Left lobe of liver (tissue), 2 donors: ENCODE results near the gene LRGUK. TPM values are rescaled to one million over a fixed set of nuclear protein-coding genes. Genes with fewer than 3 reads are reported as not detected.
"Not testable (repeated sequence)": the region's sequence is repeated elsewhere in the genome, so short reads cannot be mapped to it uniquely, and the experiment has no call there.

Experiments used
- ATAC-seq: fragments of 200-7000 bp; cut with Tn5 transposase; one replicate; pipeline ENCODE4 v1.9.1; 2020; ENCODE audit warnings: mild to moderate bottlenecking, moderate library complexity
- DNase-seq: peaks from one replicate; pipeline ENCODE4 v3.0.0-alpha.2; 2020; ENCODE audit warnings: low spot score
- total RNA-seq: library from RNA; stranded (reverse); gene quantifications from one replicate; pipeline ENCODE4 v1.2.1, GENCODE V29; 2021
- donor health status: DM: no; HTN: no; CAD: no; lungs with moderate emphysema.
- donor health status: DM: no; HTN: yes; CAD: no.

Gene LRGUK
- total RNA-seq, 1 donor from 2014 or later = 0.15 TPM

DNA sequence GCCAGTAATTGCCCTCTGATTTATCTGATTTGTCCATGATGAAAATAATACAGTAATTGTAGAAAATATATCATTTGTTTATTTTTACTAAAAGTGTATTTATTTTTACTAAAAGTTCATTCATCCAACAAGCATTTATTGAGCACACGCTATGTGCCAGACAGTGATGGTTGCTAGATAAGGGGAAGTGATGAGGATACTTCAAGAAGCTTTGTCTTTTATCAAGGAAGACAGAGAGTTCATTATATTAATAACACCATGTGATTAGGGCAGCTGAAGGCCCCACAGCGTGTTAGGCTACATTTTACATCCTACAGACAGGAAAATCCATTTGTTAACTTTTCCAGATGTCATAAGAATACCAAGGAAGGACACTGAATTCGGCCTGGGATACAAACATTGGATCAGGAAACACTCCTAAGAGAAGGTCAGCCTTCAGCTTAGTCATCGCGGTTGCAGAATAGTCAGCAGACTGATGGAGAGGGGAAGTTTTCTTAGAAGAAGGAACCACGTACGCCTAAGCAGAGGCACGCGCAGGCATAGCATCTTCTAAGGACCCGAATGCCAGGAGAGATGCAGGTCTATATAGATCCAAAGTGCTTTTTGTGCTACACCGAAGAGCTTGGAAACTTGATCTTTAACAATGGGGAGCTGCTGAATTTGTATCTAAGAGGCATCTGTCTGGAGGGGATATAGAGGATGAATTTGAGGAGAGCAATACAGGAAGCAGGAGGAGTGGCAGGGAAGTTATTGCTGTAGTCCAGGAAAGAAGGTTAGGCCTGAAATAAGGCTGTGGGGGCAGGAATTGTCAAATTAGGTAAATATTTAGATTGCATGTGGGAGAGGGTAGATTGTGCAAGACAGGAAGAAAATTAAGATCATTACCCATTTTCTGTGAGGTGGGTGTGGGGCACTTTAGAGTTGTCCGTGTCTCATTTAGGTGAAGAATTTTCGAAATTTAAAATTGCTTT, 85.7 kb downstream of the LRGUK start:
- DNase-seq (no peak), ATAC-seq (peak; percentile 29)

DNA sequence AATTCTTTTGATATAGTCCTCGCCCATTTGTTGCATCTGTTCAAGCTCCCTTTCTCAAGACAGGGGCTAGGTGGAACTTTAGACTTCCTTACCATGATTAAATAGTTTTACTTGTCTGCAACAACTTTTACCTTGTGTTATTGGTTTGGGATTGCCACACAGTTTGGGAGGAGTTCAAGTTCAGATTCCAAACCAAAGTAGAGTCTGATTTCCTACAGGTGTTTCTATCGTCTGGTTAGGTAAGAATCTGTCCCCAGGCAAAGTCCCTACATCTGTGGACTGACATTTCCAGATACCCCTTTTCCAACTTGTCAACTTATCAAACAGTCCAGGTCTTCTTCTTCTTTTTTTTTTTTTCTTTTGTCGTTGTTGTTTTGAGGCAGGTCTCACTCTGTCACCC, 93.1 kb downstream of the LRGUK start:
- ATAC-seq = peak; percentile 85

DNA sequence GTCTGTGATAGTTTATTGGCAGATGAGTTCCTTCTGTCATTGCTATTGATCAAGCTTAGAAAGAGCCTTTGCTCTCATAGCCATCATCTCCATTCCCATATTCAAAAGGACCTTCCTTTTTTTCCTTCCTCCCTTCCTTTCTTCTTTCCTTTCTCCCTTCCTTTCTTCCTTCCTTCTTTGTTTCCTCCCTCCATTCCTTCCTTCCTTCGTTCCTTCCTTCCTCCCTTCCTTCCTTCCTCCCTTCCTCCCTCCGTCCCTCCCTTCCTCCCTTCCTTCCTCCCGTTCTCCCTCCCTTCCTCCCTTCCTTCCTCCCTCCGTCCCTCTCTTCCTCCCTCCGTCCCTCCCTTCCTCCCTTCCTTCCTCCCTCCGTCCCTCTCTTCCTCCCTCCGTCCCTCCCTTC, 104.2 kb downstream of the LRGUK start:
- DNase-seq, ATAC-seq: not testable (repeated sequence)

More for the DNA sequence above, 93.1 kb downstream of the LRGUK start:
- DNase-seq = no peak

DNA sequence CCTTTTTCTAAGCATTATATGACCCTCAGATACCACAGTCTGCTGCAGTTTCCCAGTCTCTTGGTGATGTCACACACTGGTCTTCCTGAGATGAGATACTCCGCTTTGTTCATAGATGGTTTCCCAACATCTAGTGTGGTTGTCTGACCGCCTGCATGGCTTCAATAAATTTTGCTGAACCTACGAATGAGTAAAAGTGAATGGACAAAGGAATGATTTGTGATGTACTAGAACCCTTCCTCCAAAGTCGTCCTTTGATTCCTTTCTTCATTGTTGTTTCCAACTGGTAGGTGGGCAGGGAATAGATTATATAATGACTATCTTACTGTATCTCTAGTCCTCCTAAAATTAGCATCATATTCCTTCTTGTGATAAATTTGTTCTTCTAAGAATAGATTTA, 107.1 kb downstream of the LRGUK start:
- DNase-seq (no peak), ATAC-seq (no peak)

DNA sequence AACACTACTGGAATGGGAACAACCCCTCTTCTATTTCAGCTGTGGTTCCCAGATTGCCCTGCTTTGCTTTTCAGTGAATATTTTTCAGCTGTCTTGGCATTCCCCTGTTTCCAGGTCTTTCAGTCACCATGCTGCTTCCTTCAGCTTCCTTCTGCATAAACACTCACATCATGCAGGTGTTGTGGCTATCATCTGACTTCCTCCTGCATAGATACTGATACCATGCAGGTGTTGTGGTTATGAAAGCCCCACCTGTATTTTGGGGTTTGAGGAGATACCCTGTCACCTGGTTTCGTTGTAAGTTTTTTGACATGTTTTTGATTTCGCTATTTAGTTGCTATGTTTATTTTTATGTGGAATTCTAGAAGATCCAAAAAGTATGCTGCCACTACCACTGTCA, 118.1 kb downstream of the LRGUK start:
- ATAC-seq = no peak
- no peak for DNase-seq

DNA sequence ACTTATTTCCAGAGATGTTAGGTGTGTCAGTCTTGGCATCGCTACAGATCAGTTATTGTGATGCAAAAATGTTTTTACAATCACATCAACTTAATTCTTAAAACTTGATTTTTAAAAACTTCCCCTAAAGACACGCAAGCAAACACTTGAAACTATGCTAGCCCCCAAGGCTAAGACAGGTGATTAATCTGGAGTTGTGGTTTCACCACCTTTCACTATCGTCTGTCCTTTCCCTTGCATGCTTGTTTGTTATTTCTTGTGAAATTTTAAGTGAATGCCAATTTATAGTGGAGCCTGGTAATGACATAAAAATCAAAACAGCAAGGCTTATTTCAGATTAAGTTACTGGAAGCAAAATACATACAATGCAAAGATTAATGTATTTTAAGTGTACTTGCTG, 119.2 kb downstream of the LRGUK start:
- no peak for ATAC-seq
- DNase-seq = no peak

DNA sequence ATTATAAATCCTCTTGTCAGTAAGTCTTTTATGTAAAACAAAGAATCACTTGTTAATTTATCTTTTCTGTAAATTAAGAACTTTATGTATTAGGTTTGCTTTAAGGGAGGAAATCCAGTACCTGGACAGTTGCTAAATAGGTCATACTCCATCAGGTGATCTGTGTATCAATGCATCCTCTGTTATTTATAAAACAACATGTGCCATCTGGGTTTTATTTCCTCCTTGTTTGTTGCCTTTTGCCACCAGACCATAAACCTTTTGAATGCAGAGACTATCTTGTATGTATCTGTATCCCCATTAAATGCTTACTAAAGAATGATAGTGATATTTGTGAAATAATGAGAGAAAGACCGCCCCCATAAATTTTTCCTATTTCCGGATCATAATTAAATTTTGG, 119.6 kb downstream of the LRGUK start:
- ATAC-seq (no peak), DNase-seq (no peak)

DNA sequence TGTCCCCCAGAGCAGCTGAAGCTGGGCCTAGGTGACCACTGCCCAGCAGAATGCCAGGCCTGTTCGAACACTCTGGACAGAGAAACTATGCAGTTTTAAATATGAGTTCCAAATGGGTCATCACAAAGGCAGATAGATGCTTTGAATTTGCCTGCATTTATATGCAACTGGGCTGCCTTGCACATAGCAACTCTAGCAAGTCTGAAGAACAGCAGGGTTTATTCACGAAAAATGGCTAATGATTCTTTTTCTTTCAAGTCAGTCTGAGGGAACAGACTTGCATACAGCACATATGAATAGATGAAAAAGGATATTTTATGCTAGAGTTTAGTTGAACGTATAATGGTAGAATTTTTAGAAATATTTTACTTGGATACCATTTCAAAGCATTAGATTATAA, 121.1 kb downstream of the LRGUK start:
- DNase-seq = no peak
- ATAC-seq = no peak

DNA sequence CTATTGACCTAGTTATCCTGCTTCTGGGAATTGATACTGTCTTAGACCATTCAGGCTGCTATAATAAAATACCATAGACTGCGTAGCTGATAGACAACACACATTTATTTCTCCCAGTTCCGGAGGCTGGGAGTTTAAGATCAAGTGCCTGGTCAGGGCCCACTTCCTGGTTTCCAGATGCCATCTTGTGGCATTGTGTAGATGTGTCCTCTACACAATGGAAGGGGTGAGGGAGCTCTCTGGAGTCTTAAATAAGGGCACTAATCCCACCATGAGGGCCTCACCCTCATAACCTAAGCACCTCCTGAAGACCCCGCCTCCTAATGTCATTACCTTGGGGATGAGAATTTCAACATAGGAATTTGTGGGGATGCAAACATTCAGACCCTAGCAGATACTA, 127.2 kb downstream of the LRGUK start:
- ATAC-seq (peak; percentile 49), DNase-seq (no peak)

DNA sequence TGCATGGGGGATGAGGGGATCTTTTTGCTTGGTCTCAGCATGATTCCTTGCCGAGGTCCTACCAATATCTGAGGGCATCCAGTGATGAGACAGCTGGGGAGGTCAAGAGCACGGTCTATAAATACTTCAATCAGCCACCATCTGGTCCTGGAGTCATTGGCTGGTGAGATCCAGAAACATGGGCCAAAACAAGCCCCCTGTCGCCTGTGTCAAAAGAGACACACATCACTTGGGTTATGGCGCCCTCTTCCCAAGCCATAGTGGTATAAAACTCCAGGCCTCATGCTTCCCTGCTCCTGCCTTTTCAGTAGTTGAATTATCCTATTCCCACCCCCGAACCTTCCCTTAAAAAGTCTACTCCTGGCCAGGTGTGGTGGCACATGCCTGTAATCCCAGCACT, 128.7 kb downstream of the LRGUK start:
- ATAC-seq (no peak), DNase-seq (no peak)

DNA sequence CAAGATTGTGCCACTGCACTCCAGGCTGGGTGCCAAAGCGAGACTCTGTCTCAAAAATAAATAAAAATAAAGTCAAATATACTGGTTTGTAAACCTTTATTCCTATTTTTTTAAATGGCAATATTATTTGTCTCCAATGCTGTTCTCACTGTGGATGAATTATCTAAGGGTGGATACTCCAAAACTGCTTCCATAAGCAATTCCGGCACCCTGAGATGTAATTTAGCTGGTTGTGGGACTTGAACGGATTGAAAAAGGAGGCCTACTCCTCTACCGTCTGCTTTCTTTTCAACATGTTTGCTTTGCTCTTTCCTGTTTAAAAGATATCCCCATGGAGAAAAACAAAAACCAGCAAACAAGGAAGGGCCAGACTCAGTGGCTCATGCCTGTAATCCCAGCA, 135.2 kb downstream of the LRGUK start:
- no peak for ATAC-seq
- no peak for DNase-seq

DNA sequence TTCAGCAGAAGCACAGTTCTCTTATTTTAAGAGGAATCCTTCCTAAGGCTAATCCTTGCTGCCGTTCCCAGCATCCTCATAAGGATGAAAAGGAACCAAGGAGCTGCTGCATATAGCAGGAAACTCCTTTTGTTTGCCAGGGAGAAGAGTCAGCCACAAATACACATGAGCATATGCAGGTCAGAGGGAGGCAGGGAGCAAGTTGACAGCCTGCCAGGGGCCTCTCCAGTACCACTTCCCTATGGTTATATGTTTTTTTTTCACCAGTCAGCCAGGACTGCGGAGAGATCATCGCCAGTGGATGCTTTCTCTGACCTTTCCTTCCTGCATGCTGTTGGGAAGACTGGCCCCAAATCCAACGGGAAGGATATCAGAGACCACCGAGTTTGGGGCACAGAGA, 149.8 kb downstream of the LRGUK start:
- DNase-seq (no peak), ATAC-seq (no peak)

DNA sequence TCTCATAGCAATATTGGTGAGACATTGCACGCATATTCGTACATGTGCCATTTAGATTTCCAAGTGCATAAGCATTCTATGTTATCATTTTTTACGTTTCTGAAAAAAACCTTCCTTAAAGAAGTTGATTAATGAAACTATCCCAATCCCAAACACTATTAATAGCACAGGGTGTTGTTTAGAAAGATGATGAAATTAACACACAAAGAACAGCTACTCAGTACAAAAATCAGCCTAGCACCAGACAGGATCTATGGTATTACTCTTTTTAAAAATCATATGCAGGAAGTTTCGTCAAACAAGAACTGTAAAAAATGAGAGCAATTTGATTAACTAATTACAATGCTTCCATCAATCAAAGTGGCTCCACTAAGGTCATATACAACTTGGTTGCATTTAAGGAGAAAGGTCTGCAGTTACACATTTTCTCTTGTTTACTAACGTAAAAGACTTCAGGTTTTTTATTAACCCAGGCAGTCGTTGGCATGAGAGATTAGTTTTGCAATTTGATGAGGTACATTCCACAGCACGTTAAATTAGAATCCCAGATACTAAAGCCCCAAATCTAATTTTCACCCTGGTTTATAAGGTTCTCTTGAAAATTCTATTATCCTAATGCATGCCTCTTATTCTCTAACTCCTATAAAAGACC, 151.5 kb downstream of the LRGUK start:
- ATAC-seq (peak; percentile 90), DNase-seq (no peak)

DNA sequence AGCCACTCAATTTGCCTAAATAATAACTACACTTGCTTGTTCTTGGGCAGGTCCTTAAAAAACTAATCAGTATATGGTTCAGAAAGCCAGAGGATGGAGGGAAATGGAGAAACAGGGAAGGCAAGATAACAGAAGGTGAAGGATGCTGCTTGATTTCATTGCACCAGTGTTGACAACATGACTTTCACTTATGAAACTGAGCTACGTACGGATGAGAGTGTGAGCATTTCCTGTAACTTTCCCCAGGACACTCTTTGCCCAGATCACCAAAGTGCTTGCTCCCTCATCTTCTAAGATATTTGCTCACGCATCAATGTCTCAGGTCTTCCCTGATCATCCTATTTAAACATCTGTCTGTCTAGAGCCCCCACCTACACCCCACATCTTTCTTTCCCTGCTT, 152.2 kb downstream of the LRGUK start:
- no peak for DNase-seq
- peak; percentile 68 for ATAC-seq

DNA sequence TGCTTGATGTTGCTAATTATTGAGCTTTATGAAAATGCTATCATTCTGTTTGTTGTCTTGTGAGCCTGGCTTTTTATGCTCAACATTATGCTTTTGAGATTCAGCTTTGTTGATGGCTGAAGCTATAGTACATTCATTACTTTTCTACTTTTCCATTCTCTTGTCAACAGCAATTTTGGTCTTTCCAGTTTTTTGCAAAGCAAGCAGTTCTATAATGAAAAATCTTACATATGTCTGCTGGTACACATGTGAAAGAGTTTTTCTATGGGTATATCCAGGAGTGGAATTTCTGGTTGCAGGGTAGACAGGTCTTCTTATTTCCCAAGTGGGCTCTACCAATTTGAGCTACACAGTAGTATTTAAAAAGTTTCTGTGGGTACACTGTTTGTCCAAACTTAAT, 152.8 kb downstream of the LRGUK start:
- ATAC-seq (no peak), DNase-seq (no peak)

DNA sequence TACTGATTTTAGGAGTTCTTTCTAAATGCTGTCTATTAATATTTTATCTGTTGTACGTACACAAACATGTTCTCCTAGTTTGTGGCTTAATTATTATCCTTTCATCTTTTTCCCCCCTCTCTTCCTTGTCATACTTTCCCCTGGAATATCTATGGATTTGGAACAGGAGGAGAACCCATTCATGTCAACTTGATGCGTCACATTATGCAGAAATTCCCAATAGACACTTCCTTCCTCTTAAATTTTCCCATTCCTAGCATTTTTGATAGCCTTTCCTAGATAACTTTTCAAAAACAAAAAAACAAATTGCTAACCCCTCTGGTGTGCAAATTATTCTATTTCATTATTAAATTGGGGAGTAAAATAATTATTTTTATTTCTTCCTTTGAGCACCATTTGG, 153.4 kb downstream of the LRGUK start:
- no peak for ATAC-seq
- DNase-seq = no peak

DNA sequence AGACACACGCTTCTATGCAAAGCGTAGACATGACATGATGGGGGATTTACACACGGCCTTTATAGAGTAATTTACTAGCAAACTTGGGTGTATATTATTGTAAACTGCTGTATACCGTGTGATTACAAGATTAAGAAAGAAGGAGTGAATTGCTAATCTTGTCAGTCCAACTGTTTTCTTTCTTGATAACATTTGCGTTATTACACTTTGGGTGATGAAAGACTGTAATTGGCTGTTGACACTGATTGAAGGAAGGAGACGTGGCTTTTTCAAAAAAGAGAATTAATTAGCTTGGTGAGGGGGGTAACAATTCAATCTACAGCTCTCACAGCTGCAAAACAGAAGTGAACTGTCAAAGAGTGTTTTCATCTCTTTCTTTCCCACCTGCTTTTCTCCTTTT, 156.9 kb downstream of the LRGUK start:
- DNase-seq = no peak
- ATAC-seq = no peak

DNA sequence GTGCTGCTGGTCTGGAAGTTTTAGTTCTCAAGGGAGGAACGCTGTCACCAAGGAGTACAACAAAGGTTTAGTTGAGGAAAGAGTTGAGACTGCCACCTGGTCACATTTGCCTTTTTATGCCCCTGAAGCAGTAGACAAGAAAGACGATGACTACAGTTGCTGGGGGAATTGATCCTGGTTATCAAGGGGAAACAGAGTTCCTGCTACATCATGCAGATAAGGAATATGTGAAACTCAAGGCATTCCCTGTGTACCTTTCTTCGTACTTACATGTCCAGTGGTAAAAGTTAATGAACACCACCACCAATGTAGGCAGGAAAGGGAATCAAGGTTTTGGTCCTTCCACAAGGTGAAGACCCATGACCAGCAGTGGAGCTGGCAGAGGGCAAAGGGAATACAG, 157.8 kb downstream of the LRGUK start:
- DNase-seq (no peak), ATAC-seq (no peak)

DNA sequence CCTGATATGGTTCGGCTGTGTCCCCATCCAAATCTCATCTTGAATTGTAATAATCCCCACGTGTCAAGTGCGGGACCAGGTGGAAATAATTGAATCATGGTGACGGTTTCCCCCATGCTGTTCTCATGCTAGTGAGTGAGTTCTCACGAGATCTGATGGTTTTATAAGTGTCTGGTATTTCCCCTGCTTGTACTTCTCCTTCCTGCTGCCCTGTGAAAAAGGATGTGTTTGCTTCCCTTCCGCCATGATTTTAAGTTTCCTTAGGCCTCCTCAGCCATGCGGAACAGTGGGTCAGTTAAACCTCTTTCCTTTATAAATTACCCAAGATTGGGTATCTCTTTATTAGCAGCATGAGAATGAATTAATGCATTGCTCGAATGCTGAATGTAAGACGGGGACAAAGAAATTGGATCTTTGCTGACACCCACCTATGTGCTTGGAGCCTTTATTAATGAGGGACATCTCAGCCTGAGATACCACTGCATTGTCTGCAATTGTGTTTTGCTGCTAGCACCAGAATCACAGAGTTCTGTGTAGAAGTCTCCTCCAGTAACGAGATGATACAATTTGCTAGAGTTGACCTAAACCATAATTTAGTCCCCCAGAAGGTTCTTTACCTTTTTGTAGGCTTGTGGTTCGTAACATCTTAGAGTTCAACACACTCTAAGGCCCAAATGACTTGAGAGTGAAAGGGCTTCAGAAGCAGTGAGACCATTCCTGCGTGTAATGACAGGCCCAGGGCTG, 160.9 kb downstream of the LRGUK start:
- ATAC-seq (no peak), DNase-seq (no peak)

DNA sequence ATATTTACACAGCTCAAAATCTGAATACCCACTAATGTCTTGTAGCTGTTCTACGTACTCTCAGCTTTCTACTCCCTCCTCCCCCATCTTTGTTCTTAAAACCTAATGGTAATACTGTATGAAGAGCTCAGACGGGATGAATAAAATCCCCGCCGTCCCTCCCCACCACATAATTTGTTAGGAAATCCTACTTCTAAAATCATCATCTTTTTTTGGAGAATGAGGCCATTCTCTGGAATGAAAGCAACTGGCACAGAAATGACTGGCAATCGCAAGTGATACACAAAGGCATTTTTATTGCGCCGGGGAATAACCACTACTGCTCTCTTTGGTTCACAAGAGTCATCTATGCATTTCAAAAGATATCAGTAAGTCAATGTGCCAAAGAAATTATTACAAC, 162.3 kb downstream of the LRGUK start:
- ATAC-seq = no peak
- no peak for DNase-seq

DNA sequence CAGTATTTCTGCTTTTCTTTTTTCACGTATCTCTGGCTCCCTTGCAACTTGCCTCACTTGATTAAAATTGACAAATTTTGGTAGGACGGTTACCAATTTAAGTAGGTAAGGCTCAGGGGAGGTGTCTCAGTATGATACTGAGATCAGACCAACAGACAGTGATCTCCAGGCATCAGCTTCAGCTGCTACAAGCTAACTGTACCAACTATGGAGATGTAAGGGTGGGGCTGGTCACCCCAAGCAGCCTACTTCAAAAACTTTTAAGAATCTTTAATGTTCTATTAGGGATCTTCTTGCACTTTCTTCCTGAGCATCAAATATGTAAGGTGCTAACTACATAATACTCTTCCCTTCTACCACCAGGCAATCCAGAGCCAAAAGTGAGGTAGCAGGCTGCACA, 162.7 kb downstream of the LRGUK start:
- no peak for ATAC-seq

DNA sequence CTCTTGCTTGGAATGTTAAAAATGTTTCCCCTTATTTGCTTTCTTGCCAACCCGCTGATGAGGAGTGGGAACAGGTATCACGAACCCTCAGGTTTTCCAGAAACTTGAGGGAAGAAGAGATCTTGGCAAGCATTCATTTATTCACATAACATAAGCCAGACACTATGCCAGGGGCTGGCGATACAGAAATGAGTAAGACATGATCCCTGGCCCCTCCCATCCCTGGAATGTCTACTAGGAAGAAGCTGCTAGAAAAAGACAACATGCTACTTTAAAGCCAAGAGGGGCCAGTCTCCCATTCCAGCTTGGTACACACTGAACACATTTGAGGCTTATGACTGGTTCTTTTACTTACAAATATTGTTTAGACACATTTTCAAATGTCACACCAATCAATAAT, 163.1 kb downstream of the LRGUK start:
- no peak for DNase-seq
- no peak for ATAC-seq

More for the DNA sequence above, 162.7 kb downstream of the LRGUK start:
- no peak for DNase-seq
